ENCODE data around the gene OSTF1.

- TF ChIP-seq EZH2phosphoT487 (IDR thresholded peaks at IDR 0.05; ENCODE audit: insufficient read depth, low read depth) (no peak), EZH2 (IDR thresholded peaks at IDR 0.05; ENCODE audit: insufficient read depth, poor library complexity, severe bottlenecking) (no peak)
Measured at GRCh38 chr9:75116306-75116705, 28.0 kb downstream of the OSTF1 start.

Measured in GM23248 (cell line).